GM21447 (cell line): ENCODE measurements around the gene IL5RA.
A peak's percentile ranks its signal among the peaks of the same experiment; 100 is the strongest.

ENCODE experiments used
- ATAC-seq: cut with Tn5 transposase; IDR thresholded peaks from one replicate; pipeline ENCODE4 v1.9.1; 2021; ENCODE audit not compliant: unreplicated experiment

The IL5RA gene

DNA sequence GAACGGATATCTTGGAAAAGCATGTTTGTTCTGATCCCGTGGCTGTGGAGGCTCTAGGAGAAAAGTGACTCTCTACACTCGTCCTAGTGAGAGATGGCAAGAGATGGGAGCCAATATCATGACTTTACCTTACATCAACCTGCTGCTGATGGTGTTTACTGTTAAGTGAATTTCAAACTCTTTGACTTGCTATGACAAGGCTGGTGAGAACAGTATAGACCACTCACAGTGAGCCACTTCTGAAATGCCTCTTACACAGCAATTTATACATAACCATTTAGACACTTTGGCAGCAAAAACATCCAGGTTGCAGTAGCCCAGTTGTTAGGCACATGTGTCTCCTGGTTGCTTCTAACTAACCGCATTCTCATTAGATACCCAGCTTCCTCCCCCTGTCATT is 43.3 kb downstream of the IL5RA start:
- ATAC-seq = no peak

DNA sequence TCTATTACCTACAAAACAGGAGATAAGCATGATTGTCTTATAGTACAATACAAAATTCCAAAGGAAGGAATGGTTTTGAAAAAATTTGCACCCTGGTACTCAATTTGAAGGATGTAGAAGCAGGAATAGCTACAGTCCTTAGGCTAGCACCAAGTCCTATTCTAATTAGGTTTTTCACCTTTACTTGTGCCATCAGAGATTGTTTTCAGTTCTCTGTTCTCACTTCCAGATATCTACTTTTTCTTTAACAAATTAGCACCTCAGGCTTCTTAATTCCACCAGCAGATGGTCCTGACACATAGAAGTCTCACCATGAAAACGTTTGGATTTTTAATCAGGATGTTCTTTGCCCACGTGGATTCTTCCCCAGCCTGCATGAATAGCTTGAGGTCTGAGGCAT is 43.8 kb downstream of the IL5RA start:
- peak; percentile 82 for ATAC-seq

DNA sequence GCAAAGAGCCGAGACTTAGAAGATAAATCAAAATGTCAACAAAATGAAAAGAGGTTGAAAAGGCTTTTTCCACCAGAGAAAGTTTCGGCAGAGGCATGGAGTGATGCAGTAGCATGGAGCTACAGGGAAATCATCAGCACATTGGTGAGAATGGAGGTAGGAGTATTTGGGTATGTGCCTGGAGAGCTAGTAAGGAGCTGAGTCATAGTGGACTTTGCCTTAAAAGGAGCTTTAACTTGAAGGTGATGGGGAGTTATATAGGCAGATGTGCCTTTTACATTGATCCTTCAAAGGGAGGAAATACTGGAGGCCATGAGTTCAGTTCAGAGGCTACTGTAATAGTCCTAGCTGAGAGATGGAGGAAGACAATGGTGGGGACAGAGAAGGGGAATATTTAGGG is 44.3 kb downstream of the IL5RA start:
- ATAC-seq = no peak

DNA sequence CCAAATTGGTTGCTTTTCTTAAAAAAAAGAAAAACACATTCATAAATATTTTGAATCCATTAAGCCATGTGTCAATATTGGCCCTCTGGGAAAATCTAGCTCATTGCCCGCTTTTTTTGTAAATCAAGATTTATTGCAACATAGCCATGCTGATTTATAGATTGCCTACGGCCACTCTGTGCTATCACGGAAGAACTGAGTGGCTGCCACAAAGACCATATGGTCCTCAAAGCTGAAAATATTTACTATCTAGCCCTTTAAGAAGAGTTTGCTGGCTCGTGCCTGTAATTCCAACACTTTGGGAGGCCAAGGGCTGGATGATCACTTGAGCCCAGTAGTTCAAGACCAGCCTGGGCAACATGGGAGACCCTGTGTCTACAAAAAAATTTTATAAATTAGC is 45.9 kb downstream of the IL5RA start:
- no peak for ATAC-seq

DNA sequence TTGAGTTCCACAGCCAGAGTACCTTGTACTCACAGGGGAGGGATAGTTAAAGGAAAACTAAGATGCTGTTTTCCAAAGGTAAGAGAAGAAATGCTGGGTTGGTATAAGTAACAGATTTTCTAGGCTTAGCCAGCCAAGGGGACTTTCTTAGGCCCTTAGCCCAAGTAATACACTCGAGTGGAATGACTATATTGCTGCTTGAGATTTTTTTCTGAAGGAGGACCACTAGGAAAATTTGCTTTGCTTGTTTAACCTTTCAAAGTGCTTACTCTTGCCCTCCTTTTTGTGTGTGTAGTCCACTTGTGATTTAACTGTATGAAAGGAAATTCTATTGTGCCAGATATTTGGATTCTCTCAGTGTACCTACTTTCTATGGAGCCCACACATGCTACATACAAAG is 50.5 kb downstream of the IL5RA start:
- no peak for ATAC-seq

DNA sequence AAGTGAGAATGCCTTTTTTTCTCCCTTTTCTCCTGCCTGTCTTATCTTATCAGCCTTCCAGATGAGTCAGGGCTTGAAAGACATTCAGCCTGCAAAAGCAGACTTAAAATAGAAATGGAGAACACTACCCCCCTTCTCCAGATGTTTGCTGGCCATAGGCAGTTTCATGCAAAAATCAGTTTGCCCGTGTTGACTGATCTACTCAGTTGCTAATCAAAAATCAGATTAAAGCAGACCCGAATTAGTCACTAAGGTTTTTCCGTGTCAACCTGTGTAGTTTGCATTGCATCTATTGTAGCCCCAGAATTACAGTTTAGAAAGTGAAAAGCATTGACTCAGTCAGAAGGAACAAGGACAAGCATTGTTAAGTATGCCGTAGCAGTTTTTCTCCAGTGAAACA is 56.2 kb downstream of the IL5RA start:
- no peak for ATAC-seq

DNA sequence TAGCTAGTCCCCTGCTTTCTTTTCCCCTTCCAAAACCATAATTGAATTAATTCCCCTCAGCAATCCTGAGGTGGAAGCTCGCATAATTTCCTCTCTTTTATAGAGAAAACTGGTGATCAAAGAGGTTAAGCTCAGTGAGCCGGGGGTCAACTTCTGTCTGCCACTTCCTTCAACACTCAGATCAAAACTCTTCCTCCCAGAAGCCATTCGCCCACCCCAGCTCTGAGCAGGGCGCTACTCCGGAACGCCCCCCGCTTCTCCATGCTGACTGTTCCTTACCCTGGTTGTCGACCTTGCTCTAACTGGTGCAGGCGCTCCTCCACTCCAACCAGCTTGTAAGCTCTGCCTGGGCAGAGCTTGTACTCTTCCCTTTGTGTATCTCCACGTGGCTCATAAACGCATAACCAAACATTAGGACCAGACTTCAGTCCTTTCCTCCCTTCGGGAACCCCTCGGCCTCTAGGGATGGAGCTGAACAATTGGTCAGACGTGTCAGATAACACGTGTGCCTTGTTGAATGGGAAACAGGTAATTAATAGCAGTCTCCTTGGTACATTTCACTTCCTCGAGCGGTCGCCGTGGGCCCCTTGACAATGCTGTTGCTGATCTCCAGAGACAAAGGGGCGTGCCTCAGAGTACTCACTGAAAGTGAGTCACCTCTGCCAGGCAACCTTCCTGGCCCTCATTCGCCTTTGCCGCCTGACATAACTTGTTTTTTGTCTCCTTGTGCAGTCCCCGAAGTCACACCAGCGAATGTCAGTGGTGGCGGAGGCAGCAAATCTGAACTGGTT is 71.8 kb downstream of the IL5RA start:
- no peak for ATAC-seq

DNA sequence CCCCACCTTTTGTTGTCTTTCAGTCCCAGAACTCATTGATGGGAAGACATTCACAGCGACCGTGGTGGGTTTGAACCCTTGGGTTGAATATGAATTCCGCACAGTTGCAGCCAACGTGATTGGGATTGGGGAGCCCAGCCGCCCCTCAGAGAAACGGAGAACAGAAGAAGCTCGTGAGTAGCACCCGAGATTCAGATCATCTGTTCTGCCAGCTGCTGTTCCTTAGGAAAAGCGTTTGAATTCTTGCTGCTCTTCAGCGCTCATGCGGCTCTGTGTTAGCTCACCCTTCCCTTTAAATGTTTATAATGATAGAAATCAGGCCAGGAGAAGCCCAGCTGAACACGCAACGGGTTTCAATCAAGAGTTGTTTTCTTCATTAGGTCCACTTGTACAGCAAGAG is 73.0 kb downstream of the IL5RA start:
- ATAC-seq = no peak

DNA sequence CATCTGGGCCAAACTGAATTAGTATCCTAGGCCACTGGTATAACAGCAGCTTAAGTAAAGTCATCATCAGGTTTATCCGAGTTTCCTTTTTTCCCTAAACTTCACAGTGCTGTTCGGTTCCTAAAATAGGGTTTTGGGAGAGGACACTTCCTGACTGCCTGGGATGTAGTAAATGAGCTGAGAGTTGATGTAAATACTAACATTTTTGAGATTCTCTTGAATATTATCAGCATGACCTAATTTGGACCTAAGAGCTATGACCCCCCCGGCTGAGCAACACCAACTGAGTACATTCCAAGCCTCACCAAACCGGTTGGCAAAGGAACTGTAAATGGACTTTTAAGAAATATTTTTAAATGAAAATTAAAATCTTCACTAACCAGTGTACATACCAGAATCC is 78.8 kb downstream of the IL5RA start:
- ATAC-seq = no peak

DNA sequence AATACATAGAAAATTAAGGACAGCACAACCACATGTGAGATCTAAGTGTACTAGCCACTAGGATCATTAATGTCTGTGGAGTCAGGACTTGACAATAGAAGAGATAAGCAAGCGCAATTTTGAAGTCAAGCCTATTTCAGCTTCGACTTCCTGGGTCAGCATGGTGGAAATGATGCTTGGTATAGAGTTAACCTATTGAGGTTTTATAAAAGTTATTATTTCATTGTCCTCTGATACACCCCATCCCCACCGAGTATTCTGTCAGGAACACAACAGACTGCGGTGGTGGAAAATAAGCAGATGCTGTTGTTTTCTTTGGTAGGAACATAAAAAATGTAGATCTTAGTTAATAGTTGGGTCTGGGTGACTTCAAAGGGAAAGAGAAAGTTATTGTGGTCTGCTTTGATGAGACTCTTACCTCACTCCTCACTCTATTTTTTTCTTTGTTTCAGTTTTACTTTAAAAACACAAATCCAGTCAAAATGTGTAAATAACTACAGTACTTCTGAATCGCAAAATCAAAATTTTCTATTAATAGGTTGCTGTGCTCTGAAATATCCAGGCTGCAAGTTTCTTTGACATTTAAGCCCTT is 82.1 kb downstream of the IL5RA start:
- peak; percentile 96 for ATAC-seq

DNA sequence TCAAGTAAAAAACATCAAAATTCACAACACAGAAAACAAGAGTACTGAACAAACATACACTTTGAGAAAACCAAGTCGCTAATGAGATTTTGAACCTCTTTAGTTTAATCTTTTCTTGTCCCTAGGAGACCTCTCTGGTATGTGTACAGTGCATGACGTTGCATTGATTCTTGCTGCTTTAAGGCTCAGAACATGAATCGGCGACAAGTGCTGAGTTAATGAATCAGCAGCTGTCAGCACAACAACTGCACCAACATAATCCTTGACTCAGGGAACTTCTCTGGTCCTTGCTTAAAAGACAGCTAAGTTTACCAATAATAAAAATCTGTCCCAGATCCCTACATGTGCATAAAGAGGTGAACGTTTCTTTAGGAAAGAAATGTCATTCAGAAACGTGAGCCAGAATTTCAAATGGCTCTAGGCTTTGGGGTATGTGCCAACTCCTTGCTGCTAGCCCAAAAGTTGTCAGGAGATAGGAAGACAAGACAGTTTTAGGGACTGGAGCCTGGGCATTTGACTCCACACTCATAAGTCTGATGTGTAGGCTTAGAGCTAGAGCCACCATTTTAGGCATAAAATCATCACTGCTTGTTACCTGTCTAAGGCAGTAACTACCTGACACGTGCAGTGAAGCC is 86.9 kb downstream of the IL5RA start:
- no peak for ATAC-seq

DNA sequence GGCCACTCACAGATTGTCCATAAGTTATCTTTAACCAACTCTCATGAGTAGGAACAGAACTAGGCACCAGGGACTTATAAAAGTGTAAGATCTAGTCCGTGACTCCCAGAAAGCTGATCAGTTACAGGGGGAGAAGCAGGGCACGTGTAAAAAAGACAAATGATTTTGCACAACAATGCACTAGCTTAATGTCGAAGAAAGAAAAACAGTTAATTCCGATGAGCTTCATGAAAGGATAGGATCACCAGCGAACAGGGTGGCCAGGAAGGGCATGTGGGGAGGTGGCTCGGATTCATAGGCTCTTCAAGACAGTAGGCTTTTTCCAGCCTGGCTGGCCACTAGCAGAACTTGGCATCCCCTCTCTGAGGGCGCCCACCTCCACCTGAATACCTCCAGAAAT is 90.0 kb downstream of the IL5RA start:
- no peak for ATAC-seq
